GM19351 (cell line): ENCODE data around the gene UBR1.
"Not testable (repeated sequence)": the region's sequence is repeated elsewhere in the genome, so short reads cannot be mapped to it uniquely, and the experiment has no call there.

ENCODE experiments used
- ATAC-seq: cut with Tn5 transposase; IDR thresholded peaks from one replicate; pipeline ENCODE4 v1.9.1; 2021; ENCODE audit warnings: mild to moderate bottlenecking, moderate library complexity; ENCODE audit not compliant: unreplicated experiment

Gene UBR1

GRCh38 chr15:43067717-43068461 lies 37.9 kb downstream of the UBR1 start:
- no peak for ATAC-seq

DNA sequence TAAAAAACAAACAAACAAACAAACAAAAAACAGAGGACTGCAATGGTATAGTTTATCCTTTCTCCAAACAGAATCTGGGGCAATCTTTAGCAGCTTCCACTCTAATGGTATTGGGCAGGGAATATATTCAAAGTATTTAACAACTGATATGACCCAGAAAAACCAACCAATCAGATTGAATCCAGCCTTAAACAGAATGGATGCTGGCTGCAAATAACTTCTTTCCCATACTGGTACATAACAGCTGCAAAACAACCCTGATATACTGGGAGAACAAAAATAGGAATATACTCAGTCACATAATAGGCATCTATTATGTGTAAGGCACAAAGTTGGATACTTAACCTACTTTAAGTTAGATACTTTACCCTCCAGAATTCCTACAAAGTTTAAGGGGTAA lies 49.1 kb downstream of the UBR1 start:
- no peak for ATAC-seq

- ATAC-seq = no peak
Observed at GRCh38 chr15:43052860-43053259, 53.0 kb downstream of the UBR1 start.

DNA sequence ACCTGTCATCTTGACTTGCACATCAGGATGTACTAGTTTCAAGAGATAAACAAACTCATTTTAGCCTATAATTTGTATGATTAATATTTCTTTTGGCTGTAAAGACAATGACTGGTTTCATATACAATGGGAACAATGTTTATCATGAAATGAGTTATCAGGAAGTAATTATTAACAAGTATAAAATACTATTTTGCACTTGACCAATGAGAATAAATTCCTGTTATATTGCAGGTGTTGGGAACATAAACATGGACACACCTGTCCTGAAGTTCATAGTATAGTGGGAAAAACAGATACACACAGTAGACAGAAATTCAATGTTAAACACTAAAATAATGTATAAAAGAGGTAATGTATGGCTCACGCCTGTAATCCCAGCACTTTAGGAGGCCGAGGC lies 56.9 kb downstream of the UBR1 start:
- no peak for ATAC-seq

DNA sequence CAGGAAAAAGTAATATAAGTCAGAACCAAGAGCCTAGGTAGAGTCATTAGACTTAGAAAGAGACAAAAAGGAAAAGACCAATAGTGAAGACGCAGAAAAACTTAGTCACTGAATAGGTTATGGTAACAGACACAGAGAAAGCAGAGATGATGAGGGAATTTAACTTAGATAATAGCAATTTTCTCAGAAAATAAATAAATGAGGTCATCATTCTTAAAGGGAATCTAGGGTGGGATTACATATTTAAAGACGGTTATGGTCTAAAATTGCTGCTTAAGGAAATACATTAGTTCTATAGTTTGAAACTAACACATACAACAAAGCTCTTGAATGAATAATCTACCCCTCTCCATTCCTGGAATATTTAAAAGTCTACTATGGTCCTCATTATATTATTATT lies 59.4 kb downstream of the UBR1 start:
- no peak for ATAC-seq

- no peak for ATAC-seq
Observed at GRCh38 chr15:43042885-43043284, 63.0 kb downstream of the UBR1 start.

DNA sequence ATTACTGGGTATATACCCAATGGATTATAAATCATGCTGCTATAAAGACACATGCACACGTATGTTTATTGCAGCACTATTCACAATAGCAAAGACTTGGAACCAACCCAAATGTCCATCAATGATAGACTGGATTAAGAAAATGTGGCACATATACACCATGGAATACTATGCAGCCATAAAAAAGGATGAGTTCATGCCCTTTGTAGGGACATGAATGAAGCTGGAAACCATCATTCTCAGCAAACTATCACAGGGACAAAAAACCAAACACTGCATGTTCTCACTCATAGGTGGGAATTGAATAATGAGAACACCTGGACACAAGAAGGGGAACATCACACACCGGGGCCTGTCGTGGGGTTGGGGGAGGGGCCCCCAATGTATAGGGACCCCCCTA lies 64.8 kb downstream of the UBR1 start:
- ATAC-seq = not testable (repeated sequence)

DNA sequence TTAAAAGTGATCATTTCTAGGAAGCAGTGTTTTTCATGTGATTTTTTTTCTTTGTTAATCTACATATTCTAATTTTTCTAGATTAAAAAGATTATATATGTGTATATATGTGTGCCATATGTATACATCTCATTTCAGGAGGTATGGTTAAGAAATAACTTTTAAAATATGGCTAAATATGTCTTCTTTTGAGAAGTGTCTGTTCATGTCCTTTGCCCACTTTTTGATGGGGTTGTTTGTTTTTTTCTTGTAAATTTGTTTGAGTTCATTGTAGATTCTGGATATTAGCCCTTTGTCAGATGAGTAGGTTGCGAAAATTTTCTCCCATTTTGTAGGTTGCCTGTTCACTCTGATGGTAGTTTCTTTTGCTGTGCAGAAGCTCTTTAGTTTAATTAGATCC lies 70.6 kb downstream of the UBR1 start:
- not testable (repeated sequence) for ATAC-seq

DNA sequence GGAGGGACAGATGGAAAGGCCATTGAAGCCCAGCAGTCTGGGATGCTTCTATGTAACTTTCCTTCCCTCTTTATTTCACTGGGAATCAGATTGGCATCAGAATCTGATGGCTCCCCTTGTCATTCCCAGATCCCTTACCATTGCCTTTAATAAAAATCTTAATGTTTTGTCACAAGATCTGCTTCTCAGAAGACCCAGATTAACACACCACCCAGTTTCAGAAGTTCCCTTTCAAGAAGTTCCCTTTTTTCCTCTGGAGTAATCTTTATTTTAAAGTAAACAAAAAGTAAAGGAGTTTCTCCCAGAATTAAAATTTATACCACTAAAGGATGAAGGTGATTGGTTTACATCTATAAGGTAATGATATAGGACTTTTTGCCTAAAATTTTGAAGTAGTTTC lies 76.4 kb downstream of the UBR1 start:
- no peak for ATAC-seq

DNA sequence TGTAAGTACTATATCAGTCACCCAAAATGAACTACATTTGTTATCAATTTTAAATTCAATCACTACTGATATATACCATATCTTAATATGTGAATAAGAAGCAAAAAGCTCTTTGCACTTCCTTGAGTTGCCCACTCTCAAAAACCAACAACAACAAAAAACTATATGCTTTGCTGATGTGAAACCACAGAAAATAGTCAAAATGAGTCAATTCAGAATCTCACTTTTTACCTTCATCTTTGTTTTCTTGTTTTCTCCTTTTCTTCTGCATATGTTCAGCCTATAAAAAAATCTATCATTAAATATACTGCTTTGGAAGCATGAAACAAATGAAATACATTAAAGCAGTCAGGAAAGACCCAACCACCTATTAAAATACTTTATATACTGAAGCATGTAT lies 80.7 kb downstream of the UBR1 start:
- no peak for ATAC-seq

GRCh38 chr15:43014671-43015070 lies 91.2 kb downstream of the UBR1 start:
- not testable (repeated sequence) for ATAC-seq

GRCh38 chr15:43009206-43009605 lies 96.6 kb downstream of the UBR1 start:
- ATAC-seq = no peak

GRCh38 chr15:43008150-43008549 lies 97.7 kb downstream of the UBR1 start:
- ATAC-seq = no peak

DNA sequence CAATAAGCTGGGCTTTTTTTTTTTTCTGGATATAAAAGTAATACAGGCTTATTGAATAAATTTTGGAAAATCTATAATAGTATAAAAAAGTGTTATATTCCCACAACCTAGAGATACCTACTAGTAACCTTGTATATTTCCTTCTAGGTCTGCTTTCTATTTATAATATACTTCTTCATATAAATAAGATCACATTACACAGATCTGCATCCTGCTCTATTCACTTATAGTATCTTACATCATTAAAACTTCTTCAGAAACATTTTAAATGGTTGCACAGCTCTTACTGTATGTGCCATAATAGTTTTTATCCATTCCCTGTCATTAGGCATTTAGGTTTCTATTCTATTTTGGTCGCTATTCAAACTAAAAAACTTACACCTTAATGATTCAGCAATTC lies 98.3 kb downstream of the UBR1 start:
- ATAC-seq = no peak

- ATAC-seq = no peak
Observed at GRCh38 chr15:43006991-43007390, 98.8 kb downstream of the UBR1 start.

GRCh38 chr15:43004886-43005595 lies 100.8 kb downstream of the UBR1 start:
- ATAC-seq = not testable (repeated sequence)

GRCh38 chr15:42999201-42999779 lies 106.5 kb downstream of the UBR1 start:
- no peak for ATAC-seq

GRCh38 chr15:42996871-42997270 lies 109.0 kb downstream of the UBR1 start:
- ATAC-seq = no peak

DNA sequence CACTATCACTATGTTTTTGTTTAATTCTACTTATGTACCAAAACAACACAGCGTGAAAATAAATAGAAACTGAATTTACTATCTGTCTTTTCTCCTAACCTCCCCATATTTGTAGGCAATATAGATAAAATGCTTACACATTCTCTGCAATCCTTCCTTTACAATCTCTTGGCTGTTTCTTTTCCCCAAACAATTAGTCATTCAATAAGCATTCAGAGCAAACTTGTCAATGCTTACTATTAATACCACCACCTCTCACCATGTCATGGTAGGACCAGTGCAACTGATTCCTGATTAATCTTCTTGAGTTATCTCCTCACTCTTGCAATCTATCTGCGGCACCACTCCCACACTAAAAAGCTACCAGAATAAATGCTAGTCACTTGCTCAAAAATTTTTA lies 111.3 kb downstream of the UBR1 start:
- ATAC-seq = no peak

DNA sequence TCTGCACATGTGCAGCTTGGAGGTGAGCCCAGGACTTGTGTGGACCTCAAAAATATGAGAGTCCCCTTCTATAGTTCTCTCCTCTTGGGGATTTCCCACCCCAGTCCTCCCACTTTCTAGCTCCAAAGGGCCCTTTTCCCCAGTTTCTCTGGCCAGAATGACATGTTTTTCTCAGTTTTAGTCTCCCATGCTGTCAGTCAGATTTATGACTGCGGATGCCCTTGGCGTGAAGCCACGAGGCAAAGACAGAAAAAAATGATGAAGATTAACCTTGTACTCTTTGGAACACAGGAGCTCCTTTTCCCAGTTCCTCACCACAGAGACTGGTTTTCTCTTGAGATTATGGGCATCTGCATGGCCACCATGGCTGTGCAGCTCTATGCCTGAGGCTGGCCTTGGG lies 113.2 kb downstream of the UBR1 start:
- ATAC-seq = no peak

DNA sequence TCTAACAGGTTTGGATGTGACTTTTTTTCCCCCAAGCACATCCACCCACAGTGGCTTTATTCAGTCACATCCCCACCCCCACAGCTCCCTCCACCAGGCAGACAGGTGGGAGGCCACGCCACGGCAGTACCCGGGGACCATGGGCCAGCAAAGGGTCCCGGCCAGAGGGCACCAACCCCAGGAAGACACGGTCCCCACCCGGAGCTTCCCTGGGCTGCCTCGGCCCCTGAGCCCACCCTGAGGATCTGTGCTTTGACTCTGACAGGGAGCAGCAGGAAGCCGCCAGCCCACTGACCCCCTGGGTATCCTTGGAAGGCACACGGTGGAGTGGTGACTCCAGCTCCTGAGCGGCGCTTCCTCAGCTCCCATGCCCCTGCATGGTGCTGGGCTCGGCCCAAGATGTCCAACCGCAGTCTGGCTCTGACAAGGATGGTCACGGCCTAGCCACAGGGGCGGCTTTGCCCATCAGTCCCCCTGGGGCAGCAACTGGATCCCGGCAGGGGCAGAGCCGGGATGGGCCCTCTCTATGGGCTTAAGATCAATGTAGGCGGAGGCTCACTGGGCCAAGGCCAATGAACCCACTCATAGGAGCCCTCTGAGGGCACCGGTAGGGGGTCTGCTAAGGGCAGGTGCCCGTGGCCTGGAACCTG lies 119.0 kb downstream of the UBR1 start:
- no peak for ATAC-seq
